ENCODE results near the gene MBD3L5. TPM values are rescaled to one million over a fixed set of nuclear protein-coding genes. Genes with fewer than 3 reads are reported as not detected.
"Not testable (repeated sequence)": the region's sequence is repeated elsewhere in the genome, so short reads cannot be mapped to it uniquely, and the experiment has no call there.

MBD3L5 gene
- total RNA-seq: not detected

- DNase-seq: not testable (repeated sequence)
These were observed at the start of gene MBD3L5 for GRCh38 chr19:7030278-7030677. Gene MBD3L5, plus strand, starts transcription at chr19:7030578. Its CDS starts 34 bp downstream, at chr19:7030612.

GRCh38 chr19:6983448-6983847, 46.9 kb upstream of the MBD3L5 start:
- DNase-seq: no peak

- DNase-seq: no peak
These were observed 42.5 kb upstream of the MBD3L5 start for GRCh38 chr19:6987850-6988249.

GRCh38 chr19:6988257-6988656, 42.1 kb upstream of the MBD3L5 start:
- DNase-seq: no peak

- DNase-seq: no peak
These were observed 35.3 kb upstream of the MBD3L5 start for GRCh38 chr19:6995054-6995453.

- DNase-seq: no peak
These were observed 33.6 kb upstream of the MBD3L5 start for GRCh38 chr19:6996810-6997209.

- no peak for DNase-seq
These were observed 32.5 kb upstream of the MBD3L5 start for GRCh38 chr19:6997679-6998445.

GRCh38 chr19:6999933-7000332, 30.4 kb upstream of the MBD3L5 start:
- DNase-seq: no peak

GRCh38 chr19:7000333-7000732, 30.0 kb upstream of the MBD3L5 start:
- no peak for DNase-seq

- no peak for DNase-seq
These were observed 29.6 kb upstream of the MBD3L5 start for GRCh38 chr19:7000816-7001215.

- no peak for DNase-seq
These were observed 26.0 kb upstream of the MBD3L5 start for GRCh38 chr19:7004313-7004931.

GRCh38 chr19:7006135-7006704, 24.2 kb upstream of the MBD3L5 start:
- no peak for DNase-seq

- DNase-seq: no peak
These were observed 22.5 kb upstream of the MBD3L5 start for GRCh38 chr19:7007859-7008258.

- no peak for DNase-seq
These were observed 19.4 kb upstream of the MBD3L5 start for GRCh38 chr19:7010722-7011593.

GRCh38 chr19:7013678-7014077, 16.7 kb upstream of the MBD3L5 start:
- no peak for DNase-seq

- no peak for DNase-seq
These were observed 11.6 kb upstream of the MBD3L5 start for GRCh38 chr19:7018828-7019227.

- DNase-seq: not testable (repeated sequence)
These were observed 9.0 kb upstream of the MBD3L5 start, which contains the start of gene MBD3L2B for GRCh38 chr19:7021331-7021730. Gene MBD3L2B, minus strand, starts transcription at chr19:7021431. Its CDS starts 34 bp downstream, at chr19:7021397.

GRCh38 chr19:7028790-7029189, 1.6 kb upstream of the MBD3L5 start:
- not testable (repeated sequence) for DNase-seq

GRCh38 chr19:7040079-7040478, 9.7 kb downstream of the MBD3L5 start, which contains the start of gene MBD3L4:
Gene MBD3L4, minus strand, starts transcription at chr19:7040179. Its CDS starts 35 bp downstream, at chr19:7040144.
- DNase-seq: not testable (repeated sequence)

- DNase-seq: not testable (repeated sequence)
These were observed 11.2 kb downstream of the MBD3L5 start for GRCh38 chr19:7041563-7041962.

- DNase-seq: not testable (repeated sequence)
These were observed 18.6 kb downstream of the MBD3L5 start, which contains the start of gene MBD3L2 for GRCh38 chr19:7049021-7049420. Gene MBD3L2, plus strand, starts transcription at chr19:7049321. Its CDS starts 53 bp downstream, at chr19:7049374.

- DNase-seq: not testable (repeated sequence)
These were observed 21.0 kb downstream of the MBD3L5 start for GRCh38 chr19:7051421-7051820.

Data from occipital lobe (tissue), 2 donors.